HepG2 (cell line): ENCODE measurements around the gene TNFRSF11A. TPM values are rescaled to one million over a fixed set of nuclear protein-coding genes. Genes with fewer than 3 reads are reported as not detected.

Experiments
- ATAC-seq: fragments of 200-7000 bp; cut with Tn5 transposase; 3 replicates; pipeline ENCODE4 v1.9.1; 2020; ENCODE audit warnings: mild to moderate bottlenecking, moderate library complexity
- BruUV-seq: library from RNA; stranded (reverse); fragments of 400-500 nt; replicated peaks from 2 replicates; lab custom pipeline; 2021; lab: Mats Ljungman, UMichigan
- CTCF ChIA-PET: fragments of 300-600 bp; formaldehyde crosslinking; extraction: SDS; loops from one replicate; lab custom pipeline; 2021; ENCODE audit warnings: low total read pairs, inconsistent platforms, low intra/inter-chr PET ratio; lab: Yijun Ruan, JAX
- POLR2A ChIA-PET: fragments of 350-600 bp; sonication (Branson Sonifier 250); formaldehyde crosslinking; loops from one replicate; lab custom pipeline; 2020; ENCODE audit warnings: antibody characterized with exemption, inconsistent platforms; lab: Yijun Ruan, JAX
- DNase-seq: peaks from one replicate; pipeline ENCODE4 v3.0.0-alpha.2; 2015; ENCODE audit warnings: low spot score
- FAIRE-seq: peaks from 3 replicates; lab custom pipeline; 2011; peaks lifted over from hg19 to GRCh38; lab: Jason Lieb, UNC
- H2AFZ ChIP-seq: one replicate; pipeline ENCODE4 v1.6.1; 2011; ENCODE audit warnings: low read length, inconsistent platforms
- H3K27ac ChIP-seq: fragments of 300-600 bp; 3 replicates; pipeline ENCODE4 v1.8.0; 2011; ENCODE audit warnings: mixed run types, mild to moderate bottlenecking, mixed read lengths, low read length, inconsistent platforms; ENCODE audit not compliant: insufficient read depth; ENCODE audit errors: extremely low read length
- H3K27me3 ChIP-seq, 2 experiments: fragments of 200-600 bp in 1 of 2; 2 replicates in 1 of 2; 3 replicates in 1 of 2; pipeline versions ENCODE4 v1.6.0 to v1.8.0; 2011; ENCODE audit warnings: low read length in 2 of 2, mild to moderate bottlenecking in 2 of 2, moderate library complexity in 2 of 2, inconsistent platforms in 1 of 2; ENCODE audit not compliant: insufficient read depth in 2 of 2, control insufficient read depth in 1 of 2
- H3K36me3 ChIP-seq, 2 experiments: fragments of 200-600 bp in 1 of 2; replicated peaks in 1 of 2; 2 replicates in 1 of 2; 3 replicates in 1 of 2; pipeline versions ENCODE4 v1.5.1 to v1.8.0; 2011; ENCODE audit warnings: low read length in 2 of 2, inconsistent platforms in 1 of 2; ENCODE audit not compliant: insufficient read depth in 2 of 2, control insufficient read depth in 1 of 2
- H3K4me1 ChIP-seq: 2 replicates; pipeline ENCODE4 v1.5.1; 2012; ENCODE audit warnings: low read length, inconsistent platforms; ENCODE audit not compliant: insufficient read depth
- H3K4me2 ChIP-seq: 2 replicates; pipeline ENCODE4 v1.6.0; 2011; ENCODE audit warnings: low read depth, low read length, inconsistent platforms
- H3K4me3 ChIP-seq, 3 experiments: fragments of 200-600 bp in 1 of 3; sonication (generic), shearing (Covaris generic) in 1 of 3; replicated peaks in 1 of 3; 2 replicates each; pipeline ENCODE4 v1.5.1; 2011 to 2016; ENCODE audit warnings: low read length in 3 of 3, inconsistent platforms in 2 of 3, low read depth in 2 of 3, mild to moderate bottlenecking in 2 of 3, control low read depth in 1 of 3, mixed read lengths in 1 of 3; ENCODE audit not compliant: insufficient read depth in 1 of 3
- H3K79me2 ChIP-seq: one replicate; pipeline ENCODE4 v1.6.1; 2011; ENCODE audit warnings: low read length, inconsistent platforms; ENCODE audit not compliant: insufficient read depth
- H3K9ac ChIP-seq: 2 replicates; pipeline ENCODE4 v1.6.0; 2011; ENCODE audit warnings: mild to moderate bottlenecking, low read depth, low read length, inconsistent platforms; ENCODE audit not compliant: insufficient read depth
- H3K9me3 ChIP-seq: 2 replicates; pipeline ENCODE4 v1.5.1; 2012; ENCODE audit warnings: mild to moderate bottlenecking, low read length
- H4K20me1 ChIP-seq: 2 replicates; pipeline ENCODE4 v1.6.0; 2011; ENCODE audit warnings: inconsistent platforms, mild to moderate bottlenecking, low read length, moderate library complexity; ENCODE audit not compliant: insufficient read depth
- ATF1 ChIP-seq: IDR thresholded peaks from 2 replicates; pipeline ENCODE4 v1.6.1; 2016; ENCODE audit warnings: mild to moderate bottlenecking, control low read depth
- CCDC6 ChIP-seq: sonication (generic); formaldehyde crosslinking; IDR thresholded peaks from 2 replicates; pipeline ENCODE4 v1.8.1; 2022; ENCODE audit warnings: mild to moderate bottlenecking, missing genetic modification reagents, moderate library complexity
- ELF3 ChIP-seq: IDR thresholded peaks from 2 replicates; pipeline ENCODE4 v1.6.1; 2016; ENCODE audit warnings: missing genetic modification reagents, missing compliant biosample characterization
- GATAD1 ChIP-seq: IDR thresholded peaks from 2 replicates; pipeline ENCODE4 v1.6.1; 2016; ENCODE audit warnings: missing genetic modification reagents, missing compliant biosample characterization
- HIC2 ChIP-seq: sonication (generic); formaldehyde crosslinking; IDR thresholded peaks from 2 replicates; pipeline ENCODE4 v1.9.0; 2022; ENCODE audit warnings: low read depth, missing genetic modification reagents
- KMT2B ChIP-seq: IDR thresholded peaks from 2 replicates; pipeline ENCODE4 v1.6.1; 2016; ENCODE audit warnings: missing genetic modification reagents, missing compliant biosample characterization
- MAFF ChIP-seq: IDR thresholded peaks from 2 replicates; pipeline ENCODE4 v1.6.1; 2011; ENCODE audit warnings: low read depth, low read length, improper control_type of control experiment
- NONO ChIP-seq, 2 experiments: fragments of 450-650 bp in 1 of 2; sonication (generic) in 1 of 2; formaldehyde crosslinking in 1 of 2; IDR thresholded peaks in 1 of 2; conservative IDR thresholded peaks in 1 of 2; 2 replicates each; pipeline versions ENCODE4 v1.6.1 to v1.8.0; 2017 to 2022; ENCODE audit warnings: mild to moderate bottlenecking in 1 of 2, missing genetic modification reagents in 1 of 2, moderate library complexity in 1 of 2
- RBFOX2 ChIP-seq: fragments of 200-400 bp; formaldehyde crosslinking; IDR thresholded peaks from 2 replicates; pipeline ENCODE4 v1.6.1; 2017; ENCODE audit warnings: low read depth, mild to moderate bottlenecking, low read length
- SSRP1 ChIP-seq: IDR thresholded peaks from 2 replicates; pipeline ENCODE4 v1.6.1; 2016; ENCODE audit warnings: control low read depth
- THRA ChIP-seq: sonication (generic); formaldehyde crosslinking; IDR thresholded peaks from 2 replicates; pipeline ENCODE4 v1.4.0; 2020; ENCODE audit warnings: missing genetic modification reagents, borderline replicate concordance
- TRIM22 ChIP-seq: fragments of 450-650 bp; IDR thresholded peaks from 2 replicates; pipeline ENCODE4 v1.6.1; 2017
- ZNF260 ChIP-seq: sonication (generic); formaldehyde crosslinking; IDR thresholded peaks from 2 replicates; pipeline ENCODE4 v1.4.0; 2020; ENCODE audit warnings: missing genetic modification reagents, low read depth, mild to moderate bottlenecking, borderline replicate concordance
- ZNF335 ChIP-seq: sonication (generic); formaldehyde crosslinking; IDR thresholded peaks from 2 replicates; pipeline ENCODE4 v1.4.0; 2020; ENCODE audit warnings: missing genetic modification reagents
- ZNF891 ChIP-seq: sonication (generic); formaldehyde crosslinking; IDR thresholded peaks from 2 replicates; pipeline ENCODE4 v1.5.0; 2020; ENCODE audit warnings: mild to moderate bottlenecking, missing genetic modification reagents
- WGBS: methylation state at CpG from one replicate; pipeline ENCODE4 v1.1.6; 2017; ENCODE audit warnings: low lambda C conversion rate; 5-methylcytosine and 5-hydroxymethylcytosine counted together
- in situ Hi-C: cut with HindIII; loops from 2 replicates; pipeline ENCODE4 v1.10.0; 2017; ENCODE audit warnings: low pct_unique_long_range_greater_than_20kb; ENCODE audit not compliant: extremely low pct_ligation_motif_present
- intact Hi-C: fragments of 100-400 bp; cut with micrococcal nuclease; formaldehyde crosslinking; loops from one replicate; pipeline ENCODE4 v1.10.0; 2022; ENCODE audit not compliant: unreplicated experiment
- polyA plus RNA-seq, 8 experiments: library from polyadenylated mRNA; depleted of rRNA in 3 of 8; stranded (reverse) in 7 of 8; unstranded in 1 of 8; fragments of >200 nt; fragmentation: Illumina TruSeq in 4 of 8; extraction: Trizol in 4 of 8; gene quantifications; 2 replicates each; pipeline versions ENCODE4 v1.2.1 to v1.2.3, GENCODE V29; 2011 to 2016; ENCODE audit warnings: low read depth in 4 of 8, missing spikeins in 1 of 8, mixed read lengths in 1 of 8; ENCODE audit not compliant: insufficient read depth in 1 of 8
- total RNA-seq, 5 experiments: library from RNA; depleted of rRNA; stranded (reverse); fragments of >200 nt; fragmentation: Illumina TruSeq; extraction: Trizol; gene quantifications; 2 replicates each; pipeline ENCODE4 v1.2.3, GENCODE V29; 2016; ENCODE audit warnings: low read depth in 1 of 5

TNFRSF11A gene
- total and polyA plus RNA-seq, 2 of the 13 experiments (the other 11 are each of a cell fraction or from before 2014, with no cell fraction given) = 4.6 to 6.4 TPM

GRCh38 chr18:62425465-62426190, 100.5 kb downstream of the TNFRSF11A start:
- Histone ChIP-seq H3K27ac (peak overlapping the region; percentile 61), H3K9me3 (peaks cover 6% of the 10 kb centered on the region; the same call in 1 of the 2 replicates), H3K27me3 (no peaks in the 10 kb centered on the region), H3K36me3 (no peaks in the 10 kb centered on the region), H3K4me1 (peaks cover 67% of the 10 kb centered on the region), H2AFZ (peak overlapping the region; percentile 88), H3K4me3 (peak overlapping the region; percentile 42 to 68 (median 62)), H4K20me1 (no peaks in the 10 kb centered on the region), H3K79me2 (no peaks in the 10 kb centered on the region), H3K4me2 (peak overlapping the region; percentile 78), H3K9ac (peak overlapping the region; percentile 57)
- 5% methylated on average over 14 of the region's 14 CpGs for WGBS
- in situ Hi-C loops (loop anchor here (5.0 kb wide), 1 partner anchor 97 kb away; the partner anchor contains the start of gene ZCCHC2), intact Hi-C loops (loop anchor here (1.0 kb wide), 3 partner anchors 36 to 159 kb away; no protein-coding TSS in a partner anchor)
- no TSS peak for BruUV-seq
- CTCF ChIA-PET = interaction anchor here (1.0 to 1.7 kb wide), 4 partner anchors 32 to 159 kb away, joined by 3 to 20 read pairs (median 4); partner anchors contain the start of gene ZCCHC2
- ATAC-seq (peak; percentile 81), FAIRE-seq (peak; percentile 93), DNase-seq (peak; percentile 88)
- POLR2A ChIA-PET = interaction anchor here (0.7 to 2.9 kb wide), 9 partner anchors 19 to 115 kb away, joined by 3 to 14 read pairs (median 5); partner anchors contain the start of genes TNFRSF11A and ZCCHC2
- TF ChIP-seq SSRP1 (peak; percentile 88; the same call in 1 of the 2 replicates), NONO (IDR thresholded peaks at IDR 0.05) (no peak), NONO (CRISPR knock-in tag; conservative IDR thresholded peaks at IDR 0.05) (no peak; the same call in 1 of the 2 replicates), GATAD1 (CRISPR knock-in tag) (peak; percentile 50; the same call in 1 of the 2 replicates), CCDC6 (CRISPR knock-in tag) (0 out of 2 replicates have a peak, but pooled peaks have one; percentile 31), ZNF335 (CRISPR knock-in tag) (peak; percentile 41; the same call in 1 of the 2 replicates), RBFOX2 (no peak), ELF3 (peak; percentile 64; the same call in 1 of the 2 replicates), KMT2B (peak; percentile 46; the same call in 1 of the 2 replicates), HIC2 (CRISPR knock-in tag) (0 out of 2 replicates have a peak, but pooled peaks have one; percentile 29), THRA (CRISPR knock-in tag) (peak; percentile 45; the same call in 1 of the 2 replicates), MAFF (peak; percentile 13; the same call in 1 of the 2 replicates), ZNF891 (no peak), ATF1 (peak; percentile 45; the same call in 1 of the 2 replicates), TRIM22 (no peak), ZNF260 (CRISPR knock-in tag) (no peak)
